Colonic mucosa (tissue), 4 donors: ENCODE results near the gene NFX1. TPM values are rescaled to one million over a fixed set of nuclear protein-coding genes. Genes with fewer than 3 reads are reported as not detected.
A peak's percentile ranks its signal among the peaks of the same experiment; 100 is the strongest.

Source experiments
- DNase-seq: peaks from one replicate; pipeline ENCODE4 v3.0.0-alpha.2; 2020
- H3K27ac ChIP-seq: fragments of 200-600 bp; one replicate; pipeline ENCODE4 v1.8.0; 2021
- H3K27me3 ChIP-seq: fragments of 200-600 bp; one replicate; pipeline ENCODE4 v1.8.0; 2021
- H3K36me3 ChIP-seq: fragments of 200-600 bp; one replicate; pipeline ENCODE4 v1.8.0; 2021
- H3K4me1 ChIP-seq: fragments of 200-600 bp; one replicate; pipeline ENCODE4 v1.8.0; 2021; ENCODE audit warnings: mild to moderate bottlenecking
- H3K4me3 ChIP-seq: fragments of 200-600 bp; one replicate; pipeline ENCODE4 v1.8.0; 2021
- H3K9ac ChIP-seq, 2 donors: one replicate each; pipeline ENCODE4 v1.7.0; 2013; ENCODE audit warnings: control low read depth in 2 of 2, low read depth in 2 of 2, low read length in 2 of 2
- H3K9me3 ChIP-seq: fragments of 200-600 bp; one replicate; pipeline ENCODE4 v1.8.0; 2021
- intact Hi-C: fragments of 100-400 bp; cut with DNase I; formaldehyde crosslinking; loops from one replicate; pipeline ENCODE4 v1.14.1; 2022
- total RNA-seq, 2 donors: library from RNA; stranded (reverse); fragmentation: NEBNext Ultra II Directional in 1 of 2; extraction: Animal tissue kit (Norgen Biotek cat#: 25700) in 1 of 2; gene quantifications; one replicate each; pipeline ENCODE4 v1.2.1, GENCODE V29; 2021
- TF ChIP-seq, protein P1 (sequence below): fragments of 200-600 bp; IDR thresholded peaks from one replicate; pipeline ENCODE4 v1.8.0; 2022; ENCODE audit warnings: antibody characterized with exemption, mild to moderate bottlenecking
- donor health status: healthy.
- donor health status: DM: no; HTN: no; CAD: no.
- donor health status: DM: no; HTN: no; CAD: no.

The NFX1 gene
- total RNA-seq, 2 donors from 2014 or later = 27.6 to 31.3 TPM

DNA sequence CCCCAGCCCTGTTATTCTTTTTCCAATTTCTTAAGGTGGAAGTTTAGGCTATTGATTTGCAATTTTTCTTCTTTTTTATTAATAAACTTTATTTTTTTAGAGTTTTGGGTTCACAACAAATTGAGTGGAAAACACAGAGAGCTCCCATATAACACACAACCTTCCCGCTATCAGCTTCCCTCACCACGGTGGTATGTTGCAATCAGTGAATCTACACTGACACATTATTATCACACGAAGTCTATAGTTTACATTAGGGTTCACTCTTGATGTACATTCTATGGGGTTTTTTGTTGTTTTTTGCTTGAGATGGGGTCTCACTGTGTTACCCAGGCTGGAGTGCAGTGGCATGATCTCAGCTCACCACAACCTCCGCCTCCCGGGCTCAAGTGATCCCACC, 4.8 kb upstream of the NFX1 start:
- no peak overlapping the region for H3K4me3 ChIP-seq
- no peak overlapping the region for H3K9ac ChIP-seq
- H3K27me3 ChIP-seq = no peaks in the 10 kb centered on the region
- H3K27ac ChIP-seq = no peak overlapping the region
- H3K4me1 ChIP-seq = no peaks in the 10 kb centered on the region
- H3K36me3 ChIP-seq = no peaks in the 10 kb centered on the region
- DNase-seq = no peak
- TF ChIP-seq, protein P1, sequence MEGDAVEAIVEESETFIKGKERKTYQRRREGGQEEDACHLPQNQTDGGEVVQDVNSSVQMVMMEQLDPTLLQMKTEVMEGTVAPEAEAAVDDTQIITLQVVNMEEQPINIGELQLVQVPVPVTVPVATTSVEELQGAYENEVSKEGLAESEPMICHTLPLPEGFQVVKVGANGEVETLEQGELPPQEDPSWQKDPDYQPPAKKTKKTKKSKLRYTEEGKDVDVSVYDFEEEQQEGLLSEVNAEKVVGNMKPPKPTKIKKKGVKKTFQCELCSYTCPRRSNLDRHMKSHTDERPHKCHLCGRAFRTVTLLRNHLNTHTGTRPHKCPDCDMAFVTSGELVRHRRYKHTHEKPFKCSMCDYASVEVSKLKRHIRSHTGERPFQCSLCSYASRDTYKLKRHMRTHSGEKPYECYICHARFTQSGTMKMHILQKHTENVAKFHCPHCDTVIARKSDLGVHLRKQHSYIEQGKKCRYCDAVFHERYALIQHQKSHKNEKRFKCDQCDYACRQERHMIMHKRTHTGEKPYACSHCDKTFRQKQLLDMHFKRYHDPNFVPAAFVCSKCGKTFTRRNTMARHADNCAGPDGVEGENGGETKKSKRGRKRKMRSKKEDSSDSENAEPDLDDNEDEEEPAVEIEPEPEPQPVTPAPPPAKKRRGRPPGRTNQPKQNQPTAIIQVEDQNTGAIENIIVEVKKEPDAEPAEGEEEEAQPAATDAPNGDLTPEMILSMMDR = no peak
- no peaks in the 10 kb centered on the region for H3K9me3 ChIP-seq
- intact Hi-C loops = loop anchor here (5.0 kb wide), 1 partner anchor 177 kb away; no protein-coding TSS in a partner anchor

DNA sequence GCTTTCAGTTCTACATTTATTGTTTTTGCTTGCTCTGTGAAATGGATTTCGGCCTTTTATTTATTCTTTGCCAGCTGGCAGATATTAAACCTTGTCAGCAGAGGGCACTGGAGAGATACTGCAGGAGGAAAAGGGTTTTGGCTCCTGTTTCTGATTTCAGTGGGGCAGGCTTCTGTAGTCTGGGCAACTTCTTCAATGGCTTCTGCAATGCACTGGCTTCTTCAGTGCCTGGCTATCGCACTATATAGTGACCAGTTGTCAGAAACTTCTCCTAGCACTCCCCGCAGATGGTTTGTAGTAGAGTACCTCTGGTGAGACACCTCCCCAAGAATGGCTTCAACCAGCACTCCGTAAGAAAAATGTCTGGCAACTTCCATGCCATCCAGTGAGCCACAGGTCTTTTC, 3.2 kb upstream of the NFX1 start:
- no peaks in the 10 kb centered on the region for H3K36me3 ChIP-seq
- intact Hi-C loops = loop anchor here (5.0 kb wide), 1 partner anchor 175 kb away; no protein-coding TSS in a partner anchor
- H3K9me3 ChIP-seq = no peaks in the 10 kb centered on the region
- DNase-seq = peak; percentile 69
- no peak overlapping the region for H3K9ac ChIP-seq
- no peak overlapping the region for H3K27ac ChIP-seq
- TF ChIP-seq, protein P1 = peak; percentile 65
- no peak overlapping the region for H3K4me3 ChIP-seq
- no peaks in the 10 kb centered on the region for H3K27me3 ChIP-seq
- H3K4me1 ChIP-seq = peaks cover 5% of the 10 kb centered on the region

DNA sequence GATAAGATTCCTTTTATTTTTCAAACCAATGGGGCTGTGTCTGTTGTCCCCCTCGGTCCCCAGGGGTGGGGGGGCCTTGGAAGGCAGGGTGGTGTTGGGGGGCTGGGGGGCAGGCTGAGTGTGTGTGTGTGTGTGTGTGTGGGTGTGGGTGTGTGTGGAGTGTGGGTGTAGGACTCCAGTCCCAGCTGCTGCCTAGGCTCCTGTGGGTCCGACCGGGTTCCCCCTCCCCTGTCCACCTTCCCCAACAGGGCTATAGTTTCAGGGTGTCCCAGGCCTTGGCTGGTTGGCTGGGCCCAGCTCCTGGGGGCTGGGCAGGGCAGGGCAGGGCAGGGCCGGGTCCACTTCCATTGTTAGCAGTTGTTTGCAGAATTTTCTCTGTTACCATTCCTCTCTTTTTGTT, 2.1 kb upstream of the NFX1 start:
- Histone ChIP-seq H3K4me1 (peaks cover 7% of the 10 kb centered on the region), H3K36me3 (no peaks in the 10 kb centered on the region), H3K9me3 (no peaks in the 10 kb centered on the region), H3K9ac (no peak overlapping the region), H3K27ac (no peak overlapping the region), H3K27me3 (no peaks in the 10 kb centered on the region), H3K4me3 (no peak overlapping the region)
- TF ChIP-seq, protein P1 = no peak
- DNase-seq = no peak
- intact Hi-C loops = loop anchor here (5.0 kb wide), 1 partner anchor 174 kb away; no protein-coding TSS in a partner anchor

DNA sequence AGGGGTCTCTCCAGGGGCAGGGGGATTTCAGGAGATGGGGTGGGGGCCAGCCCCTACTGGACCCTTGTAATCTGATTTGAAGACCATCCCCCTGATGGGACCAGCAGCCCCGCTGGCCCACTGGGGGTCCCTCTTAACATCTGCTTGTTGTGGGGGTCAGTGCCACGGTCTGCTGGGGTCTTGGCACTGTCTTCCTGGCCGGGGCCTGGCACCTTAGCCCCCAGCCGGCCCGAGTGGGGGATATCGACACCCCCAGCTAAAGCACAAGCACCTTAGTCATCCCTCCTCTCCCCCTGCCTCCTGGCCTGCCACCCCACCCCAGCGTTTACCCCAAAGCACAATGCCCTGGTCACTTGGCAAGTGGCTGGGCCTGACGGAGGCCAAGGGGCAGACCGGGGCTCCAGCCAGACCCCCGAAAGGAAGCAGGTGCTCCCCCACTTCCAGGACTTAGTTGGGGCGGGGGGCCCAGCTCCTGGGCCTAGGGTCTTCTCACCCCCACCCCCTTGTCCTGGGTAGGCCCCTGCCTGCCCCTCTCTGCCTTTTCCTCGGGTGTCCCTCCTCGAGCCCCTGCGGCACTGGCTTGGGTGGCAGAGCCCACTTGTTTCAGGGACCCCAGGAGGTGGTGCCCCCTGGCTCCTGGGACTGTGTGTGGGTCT, 1.4 kb upstream of the NFX1 start:
- Histone ChIP-seq H3K4me3 (no peak overlapping the region), H3K27ac (peak overlapping the region; percentile 97), H3K9ac (peak overlapping the region in 1 of 2 donors; percentile 96), H3K27me3 (no peaks in the 10 kb centered on the region), H3K4me1 (peaks cover 7% of the 10 kb centered on the region), H3K9me3 (no peaks in the 10 kb centered on the region), H3K36me3 (no peaks in the 10 kb centered on the region)
- TF ChIP-seq, protein P1 = no peak
- no peak for DNase-seq
- intact Hi-C loops = loop anchor here (5.0 kb wide), 1 partner anchor 173 kb away; no protein-coding TSS in a partner anchor

DNA sequence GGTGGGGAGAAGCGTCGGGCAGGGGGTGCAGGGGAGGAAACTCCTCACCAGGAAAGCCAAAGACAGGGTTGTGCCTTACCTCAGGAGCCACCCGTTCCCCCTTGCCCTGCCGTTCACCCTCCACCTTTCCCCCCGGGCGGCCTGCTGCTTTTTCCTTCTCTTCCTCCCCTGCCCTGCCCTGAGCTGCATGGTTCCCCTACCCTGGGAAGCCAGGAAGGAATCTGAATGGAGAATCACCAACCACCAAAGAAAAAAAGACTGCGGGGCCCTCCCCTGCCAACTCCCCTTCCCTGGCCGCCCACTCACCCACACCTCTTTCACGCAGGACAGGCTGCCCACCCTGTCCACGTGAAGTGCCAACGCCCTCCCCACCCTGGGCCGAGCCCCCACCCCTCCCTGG, 820 bp upstream of the NFX1 start:
- H3K36me3 ChIP-seq = no peaks in the 10 kb centered on the region
- TF ChIP-seq, protein P1 = no peak
- H3K9ac ChIP-seq = peak overlapping the region; percentile 72 to 96
- peak overlapping the region; percentile 78 for H3K4me3 ChIP-seq
- no peak for DNase-seq
- no peaks in the 10 kb centered on the region for H3K27me3 ChIP-seq
- H3K4me1 ChIP-seq = peaks cover 7% of the 10 kb centered on the region
- peak overlapping the region; percentile 97 for H3K27ac ChIP-seq
- H3K9me3 ChIP-seq = no peaks in the 10 kb centered on the region
- intact Hi-C loops = loop anchor here (5.0 kb wide), 1 partner anchor 173 kb away; no protein-coding TSS in a partner anchor
